Heart left ventricle (tissue), 13 donors: Measurements from ENCODE around the gene PSMB1.

Experiments
- CTCF ChIP-seq, 12 donors: fragments of 200-600 bp; sonication (generic) in 4 of 12; IDR thresholded peaks; one replicate each; pipeline versions ENCODE4 v1.5.0 to v1.8.0; 2018 to 2022; ENCODE audit warnings: antibody characterized with exemption in 12 of 12, mild to moderate bottlenecking in 5 of 12
- POLR2A ChIP-seq, 2 donors: fragments of 450-650 bp; IDR thresholded peaks; one replicate each; pipeline ENCODE4 v1.6.1; 2017; ENCODE audit warnings: antibody characterized with exemption in 2 of 2, mild to moderate bottlenecking in 2 of 2, moderate library complexity in 2 of 2
- donor health status: ischemic (EF 13 %, LVEDD 7.1; RV severe dilation, severe dysfunction).
- donor health status: DM: no; HTN: yes; CAD: no.
- donor health status: DM: no; HTN: no; CAD: no.
- donor health status: ischemic (EF 25% LVEDD 6.9; RV normal size, moderate dysfunction).
- donor health status: ischemic (EF 25% LVEDD 5.7; RV mildly dilated, moderate dysfunction).
- donor health status: ischemic (EF 35%, LVEDD 5.7; RV mildly dilated, moderate dysfunction).
- donor health status: nonischemic (EF 11% LVEDD 7.7; RV severe dilation, severe dysfunction).
- donor health status: DM: yes; HTN: yes; CAD: no.
- donor health status: PGD.
- donor health status: ischemic (EF 29% LVEDD 5.4; RV normal size, mild dysfunction).
- donor health status: nonischemic (EF 23%, LVEDD 6.1; RV moderate dilation, normal function).

GRCh38 chr6:170542031-170542719 is 10.9 kb downstream of the PSMB1 start:
- TF ChIP-seq CTCF (IDR thresholded peaks at IDR 0.05) (no peak), POLR2A (IDR thresholded peaks at IDR 0.05) (no peak)
